ENCODE measurements around the gene HNRNPU.

HNRNPU gene

DNA sequence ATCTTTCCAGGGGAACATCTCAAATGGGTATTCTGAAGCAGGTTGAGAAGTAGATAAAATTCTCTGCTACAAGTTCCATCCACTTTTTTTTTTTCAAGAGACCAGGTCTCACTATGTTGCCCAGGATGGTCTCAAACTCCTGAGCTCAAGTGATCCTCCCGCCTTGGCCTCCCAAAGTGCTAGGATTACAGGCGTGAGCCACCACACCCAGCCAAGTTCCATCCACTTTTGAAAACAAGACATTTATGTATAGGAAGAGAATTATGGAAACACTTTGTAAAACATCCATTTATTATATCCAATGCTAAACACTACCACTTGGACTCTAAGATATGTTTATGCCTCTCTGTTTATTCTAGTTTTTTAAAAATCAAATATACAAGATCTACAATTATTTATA, 13.4 kb downstream of the HNRNPU start:
- DNase-seq (ENCODE audit: low read depth) = no peak
- in situ Hi-C loops (cut with HindIII; ENCODE audit: low sequenced_read_pairs) = no loop called here
- TF ChIP-seq, protein P1, sequence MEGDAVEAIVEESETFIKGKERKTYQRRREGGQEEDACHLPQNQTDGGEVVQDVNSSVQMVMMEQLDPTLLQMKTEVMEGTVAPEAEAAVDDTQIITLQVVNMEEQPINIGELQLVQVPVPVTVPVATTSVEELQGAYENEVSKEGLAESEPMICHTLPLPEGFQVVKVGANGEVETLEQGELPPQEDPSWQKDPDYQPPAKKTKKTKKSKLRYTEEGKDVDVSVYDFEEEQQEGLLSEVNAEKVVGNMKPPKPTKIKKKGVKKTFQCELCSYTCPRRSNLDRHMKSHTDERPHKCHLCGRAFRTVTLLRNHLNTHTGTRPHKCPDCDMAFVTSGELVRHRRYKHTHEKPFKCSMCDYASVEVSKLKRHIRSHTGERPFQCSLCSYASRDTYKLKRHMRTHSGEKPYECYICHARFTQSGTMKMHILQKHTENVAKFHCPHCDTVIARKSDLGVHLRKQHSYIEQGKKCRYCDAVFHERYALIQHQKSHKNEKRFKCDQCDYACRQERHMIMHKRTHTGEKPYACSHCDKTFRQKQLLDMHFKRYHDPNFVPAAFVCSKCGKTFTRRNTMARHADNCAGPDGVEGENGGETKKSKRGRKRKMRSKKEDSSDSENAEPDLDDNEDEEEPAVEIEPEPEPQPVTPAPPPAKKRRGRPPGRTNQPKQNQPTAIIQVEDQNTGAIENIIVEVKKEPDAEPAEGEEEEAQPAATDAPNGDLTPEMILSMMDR (IDR thresholded peaks at IDR 0.05; ENCODE audit: low read depth, low read length, missing control alignments) = no peak
- H3K4me3 ChIP-seq (ENCODE audit: low read depth, low read length) = no peak overlapping the region

DNA sequence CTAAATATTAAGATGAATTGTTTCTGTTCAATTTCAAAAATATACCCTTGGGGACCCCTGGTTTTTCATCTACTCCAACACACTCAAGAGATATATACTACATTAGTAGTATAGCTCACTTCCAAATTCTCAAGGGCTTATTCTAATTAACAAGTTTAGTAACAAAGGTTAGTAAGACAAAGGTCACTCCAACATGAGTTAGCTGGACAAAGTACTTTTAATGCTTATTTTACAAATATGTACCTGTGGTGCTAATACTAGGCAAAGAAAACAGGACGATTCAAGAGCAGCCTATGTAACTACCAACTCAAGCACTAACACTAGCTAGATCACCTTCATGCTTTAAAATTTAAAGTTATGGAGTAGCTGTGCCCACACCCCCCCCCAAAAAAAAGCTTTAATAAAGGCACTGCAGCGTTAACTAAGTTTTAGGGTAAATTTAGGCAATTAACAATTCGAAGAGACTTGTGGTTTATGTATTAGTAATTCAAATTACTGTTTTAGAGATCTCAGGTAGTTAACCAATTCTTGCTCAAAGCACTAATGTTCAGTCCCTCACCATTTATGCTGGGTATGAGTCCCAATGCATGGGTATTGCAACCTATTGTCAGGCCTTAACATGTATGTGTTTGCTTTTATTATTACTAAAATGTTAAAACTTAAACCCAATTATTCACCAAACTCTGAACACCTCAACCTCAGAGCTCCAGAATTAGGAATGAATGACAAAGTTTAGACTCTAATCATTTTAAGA, 14.1 kb downstream of the HNRNPU start:
- TF ChIP-seq, protein P1 (IDR thresholded peaks at IDR 0.05; ENCODE audit: low read depth, low read length, missing control alignments) = no peak
- in situ Hi-C loops (cut with HindIII; ENCODE audit: low sequenced_read_pairs) = no loop called here
- no peak overlapping the region for H3K4me3 ChIP-seq (ENCODE audit: low read depth, low read length)
- no peak for DNase-seq (ENCODE audit: low read depth)

GRCh38 chr1:244849189-244849866, 15.0 kb downstream of the HNRNPU start:
- TF ChIP-seq, protein P1 (IDR thresholded peaks at IDR 0.05; ENCODE audit: low read depth, low read length, missing control alignments) = no peak
- H3K4me3 ChIP-seq (ENCODE audit: low read depth, low read length) = no peak overlapping the region
- in situ Hi-C loops (cut with HindIII; ENCODE audit: low sequenced_read_pairs) = no loop called here
- no peak for DNase-seq (ENCODE audit: low read depth)

DNA sequence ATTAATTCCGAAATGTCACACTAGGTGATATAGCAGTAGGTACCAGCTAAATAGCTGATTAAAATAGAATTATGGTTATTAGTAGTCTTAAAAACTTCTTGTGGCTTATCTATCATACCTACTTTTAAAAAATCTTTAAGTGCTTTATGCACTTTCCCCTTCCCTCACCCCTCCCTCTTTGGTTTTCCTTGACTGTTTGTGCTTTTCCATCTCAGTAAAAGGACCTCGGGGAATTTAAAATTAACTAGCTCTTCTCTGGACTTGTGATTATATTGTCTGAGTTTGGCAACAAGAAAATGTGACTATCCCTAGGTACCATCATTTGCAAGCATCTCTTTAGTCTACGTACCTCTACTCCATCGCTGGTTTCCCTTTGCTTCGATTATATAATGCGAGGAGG, 17.7 kb downstream of the HNRNPU start:
- in situ Hi-C loops (cut with HindIII; ENCODE audit: low sequenced_read_pairs) = no loop called here
- H3K4me3 ChIP-seq (ENCODE audit: low read depth, low read length) = no peak overlapping the region
- TF ChIP-seq, protein P1 (IDR thresholded peaks at IDR 0.05; ENCODE audit: low read depth, low read length, missing control alignments) = no peak
- no peak for DNase-seq (ENCODE audit: low read depth)

GRCh38 chr1:244844155-244845121, 19.9 kb downstream of the HNRNPU start:
- H3K4me3 ChIP-seq (ENCODE audit: low read depth, low read length) = no peak overlapping the region
- no peak for DNase-seq (ENCODE audit: low read depth)
- TF ChIP-seq, protein P1 (IDR thresholded peaks at IDR 0.05; ENCODE audit: low read depth, low read length, missing control alignments) = no peak
- in situ Hi-C loops (cut with HindIII; ENCODE audit: low sequenced_read_pairs) = no loop called here
